ENCODE results near the gene XRCC6.
"Not testable (repeated sequence)": the region's sequence is repeated elsewhere in the genome, so short reads cannot be mapped to it uniquely, and the experiment has no call there.

Gene XRCC6

DNA sequence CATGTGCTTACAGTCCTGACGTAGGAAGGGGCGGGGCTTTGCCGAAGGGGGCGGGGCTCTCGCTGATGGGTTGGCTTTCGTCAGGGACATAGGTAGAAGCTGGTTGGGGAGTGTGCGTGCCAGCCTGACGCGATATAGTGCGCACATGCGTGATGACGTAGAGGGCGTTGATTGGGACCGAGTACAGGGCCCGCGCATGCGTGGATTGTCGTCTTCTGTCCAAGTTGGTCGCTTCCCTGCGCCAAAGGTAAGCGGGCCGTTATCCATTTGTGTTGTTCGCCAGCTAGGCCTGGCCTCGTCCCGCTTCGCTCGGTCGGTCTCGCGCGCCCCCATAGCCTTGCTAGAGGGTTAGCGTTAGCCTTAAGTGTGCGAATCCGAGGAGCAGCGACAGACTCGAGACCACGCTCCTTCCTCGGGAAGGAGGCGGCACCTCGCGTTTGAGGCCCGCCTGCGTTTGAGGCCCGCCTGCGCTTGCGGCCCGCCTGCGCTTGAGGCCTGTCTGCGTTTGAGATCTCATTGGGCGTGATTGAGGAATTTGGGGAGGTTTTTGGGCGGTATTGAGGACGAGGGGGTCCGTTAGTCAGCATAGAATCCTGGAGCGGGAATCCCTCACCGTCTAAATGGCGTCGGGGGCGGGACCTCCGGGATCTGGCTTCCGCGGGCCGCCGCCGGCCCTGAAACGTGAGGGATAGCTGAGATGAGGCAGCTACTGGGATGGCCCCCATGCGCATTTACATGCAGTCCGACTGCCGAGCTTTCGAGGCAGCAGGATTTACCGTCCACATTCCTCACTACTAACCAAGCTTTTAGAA, at the start of gene XRCC6:
XRCC6 (plus strand) TSS at position 197 of the 812 bp plus-strand sequence. CDS start 710 bp downstream, outside the sequence.
- peak within 1 kb of the TSS; percentile 95 for H3K4me3 ChIP-seq
- TF ChIP-seq, protein P1, sequence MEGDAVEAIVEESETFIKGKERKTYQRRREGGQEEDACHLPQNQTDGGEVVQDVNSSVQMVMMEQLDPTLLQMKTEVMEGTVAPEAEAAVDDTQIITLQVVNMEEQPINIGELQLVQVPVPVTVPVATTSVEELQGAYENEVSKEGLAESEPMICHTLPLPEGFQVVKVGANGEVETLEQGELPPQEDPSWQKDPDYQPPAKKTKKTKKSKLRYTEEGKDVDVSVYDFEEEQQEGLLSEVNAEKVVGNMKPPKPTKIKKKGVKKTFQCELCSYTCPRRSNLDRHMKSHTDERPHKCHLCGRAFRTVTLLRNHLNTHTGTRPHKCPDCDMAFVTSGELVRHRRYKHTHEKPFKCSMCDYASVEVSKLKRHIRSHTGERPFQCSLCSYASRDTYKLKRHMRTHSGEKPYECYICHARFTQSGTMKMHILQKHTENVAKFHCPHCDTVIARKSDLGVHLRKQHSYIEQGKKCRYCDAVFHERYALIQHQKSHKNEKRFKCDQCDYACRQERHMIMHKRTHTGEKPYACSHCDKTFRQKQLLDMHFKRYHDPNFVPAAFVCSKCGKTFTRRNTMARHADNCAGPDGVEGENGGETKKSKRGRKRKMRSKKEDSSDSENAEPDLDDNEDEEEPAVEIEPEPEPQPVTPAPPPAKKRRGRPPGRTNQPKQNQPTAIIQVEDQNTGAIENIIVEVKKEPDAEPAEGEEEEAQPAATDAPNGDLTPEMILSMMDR (IDR thresholded peaks at IDR 0.05), result no peak
- DNase-seq (ENCODE audit: low spot score), result peak; percentile 100
- H3K27ac ChIP-seq, result peak within 1 kb of the TSS; percentile 95 to 98

DNA sequence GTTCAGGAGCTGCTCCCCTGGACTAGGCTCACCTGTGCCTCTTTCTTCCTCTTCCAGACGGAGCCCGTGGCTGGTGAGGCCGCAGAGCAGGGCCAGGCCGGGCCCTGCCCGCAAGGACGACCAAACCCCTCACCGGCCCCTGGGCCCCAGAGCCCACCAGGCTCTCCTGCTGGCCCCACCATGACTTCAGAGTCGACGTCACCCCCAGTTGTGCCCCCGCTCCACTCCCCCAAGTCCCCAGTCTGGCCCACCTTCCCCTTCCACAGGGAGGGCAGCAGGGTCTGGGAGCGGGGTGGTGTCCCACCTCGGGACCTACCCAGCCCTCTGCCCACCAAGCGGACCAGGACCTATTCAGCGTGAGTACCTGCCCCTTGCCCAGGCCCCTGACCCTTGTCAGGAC, 49.3 kb upstream of the XRCC6 start:
- no peak for DNase-seq (ENCODE audit: low spot score)
- no peak overlapping the region for H3K27ac ChIP-seq
- H3K4me3 ChIP-seq, result no peak overlapping the region
- TF ChIP-seq, protein P1 (IDR thresholded peaks at IDR 0.05), result no peak

DNA sequence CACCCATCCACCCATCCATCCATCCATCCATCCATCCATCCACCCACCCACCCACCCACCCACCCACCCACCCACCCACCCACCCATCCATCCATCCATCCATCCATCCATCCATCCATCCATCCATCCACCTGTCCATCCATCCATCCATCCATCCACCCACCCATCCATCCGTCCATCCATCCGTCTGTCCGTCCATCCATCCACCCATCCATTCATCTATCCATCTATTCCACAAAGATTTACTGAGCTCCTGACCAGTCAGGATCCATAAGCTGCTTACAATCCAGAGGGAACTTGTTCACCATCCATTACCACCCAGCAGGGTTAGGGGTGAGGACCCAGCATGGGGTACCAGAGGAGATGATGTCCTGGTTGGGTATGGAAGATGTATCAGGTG, 48.8 kb upstream of the XRCC6 start:
- not testable (repeated sequence) for DNase-seq (ENCODE audit: low spot score); H3K27ac ChIP-seq; H3K4me3 ChIP-seq

DNA sequence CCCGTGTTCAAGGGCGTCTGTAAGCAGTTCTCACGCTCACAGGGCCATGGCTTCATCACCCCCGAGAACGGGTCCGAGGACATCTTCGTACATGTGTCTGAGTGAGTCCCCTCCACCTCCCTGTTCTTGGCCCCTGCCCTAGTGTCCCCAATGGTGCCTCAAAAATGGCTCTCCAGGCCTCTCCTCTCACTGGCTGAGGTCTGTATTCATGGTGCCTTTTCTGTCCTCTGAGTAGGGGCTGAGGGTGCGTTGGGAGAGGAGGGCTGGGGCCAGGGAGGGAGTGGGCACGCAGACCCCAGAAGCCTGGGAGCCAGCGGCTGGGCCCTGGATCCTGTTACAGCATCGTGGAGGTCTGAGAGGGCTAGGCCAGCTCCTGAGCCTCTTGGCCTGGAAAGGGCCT, 47.4 kb upstream of the XRCC6 start:
- H3K4me3 ChIP-seq, result no peak overlapping the region
- DNase-seq (ENCODE audit: low spot score), result no peak
- H3K27ac ChIP-seq, result peak overlapping the region in 1 of 2 donors; percentile 65
- TF ChIP-seq, protein P1 (IDR thresholded peaks at IDR 0.05), result no peak

DNA sequence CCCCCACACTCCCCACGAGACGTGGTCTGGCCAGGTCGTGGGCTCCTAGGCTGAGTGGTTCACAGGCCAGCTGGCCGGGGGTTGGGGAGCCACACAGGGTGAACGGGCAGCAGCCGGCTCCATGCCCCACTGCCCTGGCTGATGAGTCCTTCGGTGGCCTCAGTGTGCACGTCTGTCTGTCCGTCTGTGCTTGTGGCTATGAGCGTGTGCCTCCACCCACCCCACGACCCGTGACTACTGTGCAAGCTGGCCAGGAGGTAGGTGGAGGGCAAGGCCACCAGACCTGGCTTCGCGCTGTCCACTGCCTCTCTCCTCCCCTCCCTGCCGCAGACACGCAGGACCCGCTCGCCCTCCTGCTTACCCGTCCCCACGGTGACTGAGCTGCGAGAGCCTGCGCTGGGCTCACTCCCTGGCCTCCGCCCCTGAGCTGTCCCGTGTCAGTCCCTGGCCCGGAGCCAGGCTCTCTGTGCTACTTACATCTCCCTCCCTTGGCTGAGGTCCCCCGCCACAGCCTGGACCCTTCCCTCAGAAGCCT, 46.2 kb upstream of the XRCC6 start:
- H3K27ac ChIP-seq, result peak overlapping the region; percentile 65 to 90

DNA sequence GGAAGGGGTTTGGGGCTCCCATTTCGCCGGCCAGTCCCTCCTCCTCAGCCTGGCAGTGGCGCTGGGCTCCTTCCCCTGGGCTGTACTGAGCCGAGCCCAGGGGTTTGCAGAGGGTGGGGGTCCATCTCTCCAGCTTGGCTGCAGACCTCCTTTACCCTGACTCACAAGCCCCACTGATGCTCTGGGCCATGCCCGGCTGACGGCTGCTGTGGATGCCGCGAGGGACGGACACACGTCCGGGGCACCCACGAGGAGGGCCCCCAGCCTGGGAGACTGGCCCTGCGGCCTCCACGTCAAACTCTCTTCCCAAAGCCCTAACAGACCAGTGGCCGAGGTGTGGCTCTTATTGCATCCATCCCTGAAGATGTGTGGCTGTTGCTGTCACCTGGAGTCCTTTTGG, 45.6 kb upstream of the XRCC6 start:
- Histone ChIP-seq H3K27ac (peak overlapping the region; percentile 65 to 90), H3K4me3 (no peak overlapping the region)
- no peak for DNase-seq (ENCODE audit: low spot score)
- TF ChIP-seq, protein P1 (IDR thresholded peaks at IDR 0.05), result no peak

More for the DNA sequence above, 46.2 kb upstream of the XRCC6 start:
- TF ChIP-seq, protein P1 (IDR thresholded peaks at IDR 0.05), result no peak
- no peak for DNase-seq (ENCODE audit: low spot score)
- H3K4me3 ChIP-seq, result peak overlapping the region; percentile 40

DNA sequence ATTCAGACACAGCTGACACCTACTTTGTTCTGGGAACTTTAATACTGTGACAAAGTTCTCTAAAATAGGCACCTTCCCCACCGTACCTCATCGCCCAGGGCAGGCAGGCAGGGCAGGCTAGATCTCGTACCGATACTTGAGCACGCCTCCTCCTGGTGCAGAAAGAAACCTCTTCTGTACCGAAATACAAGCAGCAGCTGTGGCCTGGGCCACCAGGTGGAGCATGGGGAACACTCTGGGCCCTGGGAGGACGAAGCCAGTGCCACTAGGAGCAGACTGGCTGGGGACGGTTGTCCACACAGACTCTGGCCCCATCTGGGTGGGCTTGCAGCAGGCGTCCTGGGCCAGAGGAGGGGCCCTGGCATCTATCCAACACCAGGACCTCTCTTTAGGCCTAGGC, 44.2 kb upstream of the XRCC6 start:
- Histone ChIP-seq H3K4me3 (no peak overlapping the region), H3K27ac (peak overlapping the region; percentile 6 to 90)
- DNase-seq (ENCODE audit: low spot score), result no peak
- TF ChIP-seq, protein P1 (IDR thresholded peaks at IDR 0.05), result peak; percentile 21

Measured in coronary artery (tissue), 2 donors.